ENCODE results near the gene SMIM21. TPM values are rescaled to one million over a fixed set of nuclear protein-coding genes. Genes with fewer than 3 reads are reported as not detected.

The SMIM21 gene
- total RNA-seq, 2 donors from 2014 or later = not detected

- ATAC-seq (no peak), DNase-seq (no peak)
- intact Hi-C loops (cut with DNase I, micrococcal nuclease) = no loop called here
Observed at GRCh38 chr18:75433098-75433497, 5.6 kb upstream of the SMIM21 start.

- intact Hi-C loops (cut with DNase I, micrococcal nuclease) = no loop called here
- ATAC-seq = no peak
Observed at GRCh38 chr18:75429975-75430374, 2.5 kb upstream of the SMIM21 start.

DNA sequence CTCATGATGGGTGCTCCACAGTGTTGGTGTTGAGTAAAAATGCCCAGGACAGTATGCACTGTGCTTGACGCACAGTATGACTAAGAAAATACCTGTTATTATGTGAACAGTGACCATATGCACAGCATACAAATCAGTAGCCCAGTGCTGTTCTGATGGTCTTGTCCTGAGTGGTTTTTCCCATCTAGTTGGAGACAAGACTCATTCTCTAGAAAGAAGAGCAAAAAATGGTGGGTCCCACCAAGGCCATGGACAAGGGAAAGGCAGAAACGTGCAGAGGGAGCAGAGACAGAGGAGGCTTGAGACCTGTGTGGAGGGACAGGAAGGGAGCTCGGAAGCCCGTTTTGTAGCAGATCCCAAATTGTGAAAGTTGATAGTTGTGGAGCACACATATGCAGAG, 987 bp upstream of the SMIM21 start:
- intact Hi-C loops (cut with DNase I, micrococcal nuclease) = no loop called here
- DNase-seq (no peak), ATAC-seq (no peak)

More at GRCh38 chr18:75429975-75430374, 2.5 kb upstream of the SMIM21 start:
- DNase-seq = no peak

DNA sequence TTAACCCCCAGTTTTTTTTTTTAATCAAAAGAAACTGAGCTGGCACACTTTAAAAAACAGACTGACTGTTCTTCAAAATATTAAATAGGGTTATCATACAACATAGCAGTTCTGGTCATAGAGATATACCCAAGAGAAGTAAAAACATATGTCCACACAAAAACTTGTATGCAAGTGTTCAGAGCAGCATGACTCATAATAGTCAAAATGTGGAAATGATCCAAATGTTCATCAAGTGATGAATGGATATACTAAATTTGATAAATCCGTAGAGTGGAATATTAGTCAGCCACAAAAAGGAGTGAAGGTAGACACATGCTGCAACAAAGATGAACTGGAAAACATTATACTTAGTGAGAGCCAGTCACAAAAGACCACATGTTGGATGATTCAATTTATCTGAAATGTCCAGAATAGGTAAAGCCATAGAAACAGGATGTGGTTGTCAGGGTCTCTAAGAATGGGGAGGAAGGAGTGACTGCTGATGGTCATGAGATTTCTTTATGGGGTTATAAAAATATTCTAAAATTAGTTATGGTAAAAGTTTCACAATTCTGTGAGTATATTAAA, 5.1 kb downstream of the SMIM21 start:
- ATAC-seq (no peak), DNase-seq (no peak)
- intact Hi-C loops (cut with DNase I, micrococcal nuclease) = no loop called here

DNA sequence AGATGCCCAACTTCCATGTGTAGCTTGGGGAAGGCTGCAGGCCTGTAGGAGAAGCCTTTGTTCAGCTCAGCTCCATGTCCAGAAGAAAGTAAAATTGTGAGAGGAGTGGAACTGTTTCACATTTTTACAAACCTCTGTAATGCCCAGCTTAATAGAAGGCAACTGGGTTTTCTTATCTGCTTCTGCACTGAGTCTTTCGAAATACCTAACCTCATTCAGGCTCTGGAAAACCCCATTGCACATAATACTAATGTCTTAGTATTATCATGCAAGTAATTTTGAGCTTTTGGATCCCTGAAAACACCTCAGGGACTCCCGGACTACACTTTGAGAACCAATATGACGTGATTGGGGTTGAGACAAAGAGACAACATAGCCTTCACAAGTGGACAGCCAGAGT, 5.8 kb downstream of the SMIM21 start:
- intact Hi-C loops (cut with DNase I, micrococcal nuclease) = no loop called here
- ATAC-seq (no peak), DNase-seq (no peak)

DNA sequence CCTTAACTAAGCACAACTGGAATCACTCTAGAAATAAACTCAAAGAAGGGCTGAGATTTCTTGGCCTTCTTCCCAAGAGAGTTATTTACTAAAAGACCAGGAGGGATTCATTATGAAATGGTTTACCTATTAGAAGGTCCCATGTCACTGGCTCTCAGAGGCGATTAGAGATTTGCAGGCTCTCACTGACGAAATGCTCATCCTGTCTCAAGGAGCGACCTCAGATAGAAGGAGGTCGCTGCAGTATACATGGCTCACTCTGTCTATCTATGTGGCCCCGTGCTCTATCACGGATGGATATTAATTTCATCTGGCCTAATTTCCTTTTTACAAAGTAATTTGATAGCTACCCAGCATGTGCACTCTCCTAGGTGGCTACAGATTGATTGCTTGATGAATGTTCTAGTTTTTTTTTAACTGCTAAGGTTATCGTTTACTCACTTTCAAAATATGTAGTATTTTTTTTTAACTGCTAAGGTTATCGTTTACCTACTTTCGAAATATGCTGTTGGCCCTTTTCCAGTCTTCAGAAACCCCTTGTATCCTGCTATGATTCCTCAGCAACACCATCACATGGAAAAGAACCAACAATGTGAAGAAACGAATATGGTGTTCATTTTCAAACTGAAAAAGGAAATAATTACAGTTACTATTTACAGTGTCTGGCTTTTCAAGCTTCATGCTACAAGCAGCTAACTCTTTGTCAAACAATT, 9.1 kb downstream of the SMIM21 start:
- intact Hi-C loops (cut with DNase I, micrococcal nuclease) = no loop called here
- ATAC-seq (no peak), DNase-seq (no peak)

DNA sequence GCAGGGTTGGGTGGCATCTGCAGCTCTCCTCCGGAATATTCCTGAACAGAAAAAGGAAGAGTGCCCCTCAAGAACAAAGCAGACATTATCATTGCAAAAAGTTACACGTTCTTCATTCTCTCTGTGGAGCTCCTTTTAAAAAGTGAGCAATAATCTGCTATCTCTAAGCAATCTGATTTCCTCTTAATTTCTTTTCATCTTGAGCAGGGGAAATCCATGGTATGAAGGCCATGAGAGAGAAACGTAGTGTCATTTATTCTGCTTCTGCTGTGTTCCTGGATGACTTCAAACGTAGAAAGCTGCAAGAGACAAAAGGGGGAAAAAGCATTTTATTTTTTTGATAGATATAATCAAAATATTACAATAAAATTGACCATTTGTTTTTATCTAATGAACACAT, 16.9 kb downstream of the SMIM21 start:
- intact Hi-C loops (cut with DNase I, micrococcal nuclease) = no loop called here
- no peak for DNase-seq
- ATAC-seq = no peak

- intact Hi-C loops (cut with DNase I, micrococcal nuclease) = no loop called here
- ATAC-seq (no peak), DNase-seq (no peak)
Observed at GRCh38 chr18:75409806-75410205, 17.7 kb downstream of the SMIM21 start.

GRCh38 chr18:75408554-75409506, 18.7 kb downstream of the SMIM21 start:
- DNase-seq (no peak), ATAC-seq (no peak)
- intact Hi-C loops (cut with DNase I, micrococcal nuclease) = no loop called here

DNA sequence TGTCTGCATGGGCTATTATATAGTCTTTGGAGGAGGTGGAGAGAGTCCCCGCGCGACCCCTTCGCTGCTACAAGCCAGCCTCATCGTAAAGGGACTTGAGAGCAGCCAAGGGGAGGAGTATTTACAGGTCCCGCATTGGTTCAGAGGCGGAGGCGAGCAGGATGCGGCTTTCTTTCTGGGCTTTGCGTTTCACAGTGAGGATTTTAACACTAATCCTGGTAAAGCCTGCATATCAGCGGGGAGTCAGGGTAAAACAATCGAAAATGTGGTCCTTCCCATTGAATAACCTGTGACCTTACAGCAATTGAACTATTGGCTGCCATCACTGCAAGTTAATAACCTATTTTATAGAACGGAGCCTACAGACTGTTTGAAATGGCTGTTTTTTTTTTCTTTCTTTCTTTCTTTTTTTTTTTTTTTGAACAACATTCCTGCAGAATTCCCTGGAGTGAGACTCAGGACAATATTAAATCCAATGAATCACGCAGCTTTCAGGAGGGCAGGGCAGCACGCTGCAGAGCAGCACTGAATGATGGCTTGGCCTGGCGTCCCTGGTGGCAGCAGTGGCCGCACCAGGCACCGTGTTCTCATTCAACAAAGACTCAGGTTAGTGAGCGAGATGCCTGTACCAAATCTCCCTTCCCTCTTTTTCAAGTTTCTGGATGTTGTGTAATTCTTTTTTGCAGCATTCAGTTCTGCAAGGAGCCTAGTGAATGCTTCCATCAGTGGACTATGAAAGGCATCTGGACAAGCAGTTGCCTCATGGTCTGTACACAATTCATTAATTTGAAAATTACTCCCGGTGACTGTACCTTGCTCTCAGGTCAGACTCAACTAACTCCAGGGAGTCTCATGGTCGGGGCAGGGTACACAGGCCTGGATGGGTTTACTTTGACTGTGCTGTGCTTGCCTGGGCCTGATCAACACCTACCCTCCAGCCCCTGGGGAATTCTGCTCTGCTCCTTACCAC, 19.8 kb downstream of the SMIM21 start:
- DNase-seq = no peak
- no peak for ATAC-seq
- intact Hi-C loops (cut with DNase I, micrococcal nuclease) = no loop called here

DNA sequence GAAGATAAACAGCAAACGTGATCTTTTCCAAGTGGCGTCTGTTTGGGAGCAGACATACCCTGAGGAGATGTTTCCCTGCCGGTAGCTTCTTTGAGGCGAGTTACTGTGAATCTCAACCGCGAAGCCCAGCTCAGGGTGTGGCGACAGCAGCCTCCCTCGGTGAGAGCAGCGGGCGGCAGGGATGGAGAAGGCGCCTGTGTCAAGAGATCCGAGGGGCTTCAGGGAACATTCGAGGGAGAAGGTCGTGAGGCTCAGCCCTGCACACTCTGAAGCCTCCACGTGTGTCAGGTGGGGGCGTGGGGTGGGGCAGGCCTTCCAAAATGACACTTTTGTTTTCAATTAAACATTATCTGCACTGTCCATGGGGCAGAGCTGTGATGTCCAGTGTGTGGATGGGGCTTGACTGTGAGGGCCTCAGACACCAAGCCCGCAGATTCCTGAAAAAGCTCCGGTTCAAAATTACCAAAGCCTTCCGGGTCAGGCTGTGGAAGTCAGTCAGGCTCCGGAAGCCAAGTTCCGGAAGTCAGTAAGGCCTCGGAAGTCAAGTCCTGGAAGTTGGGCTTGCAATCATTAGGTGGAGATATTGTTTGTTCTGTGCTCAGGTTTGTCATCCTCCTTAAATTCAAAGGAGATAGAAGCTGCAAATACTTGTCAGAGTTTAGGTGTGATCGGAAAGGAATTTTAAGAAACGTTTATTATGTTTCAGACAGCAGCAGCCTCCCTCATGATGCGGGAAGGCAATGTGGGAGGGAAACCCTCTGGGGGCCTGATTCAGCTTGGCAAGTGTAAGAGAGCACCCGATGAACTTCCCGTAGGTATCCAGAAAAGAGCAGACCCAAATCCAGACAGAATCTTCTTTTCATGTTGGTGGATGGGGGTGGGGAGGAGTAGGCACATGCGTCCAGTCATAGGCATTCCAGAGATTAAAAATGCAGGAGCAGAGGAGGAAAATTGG, 20.7 kb downstream of the SMIM21 start:
- DNase-seq (no peak), ATAC-seq (no peak)
- intact Hi-C loops (cut with DNase I, micrococcal nuclease) = no loop called here

- ATAC-seq (no peak), DNase-seq (no peak)
- intact Hi-C loops (cut with DNase I, micrococcal nuclease) = no loop called here
Observed at GRCh38 chr18:75405351-75405750, 22.2 kb downstream of the SMIM21 start.

DNA sequence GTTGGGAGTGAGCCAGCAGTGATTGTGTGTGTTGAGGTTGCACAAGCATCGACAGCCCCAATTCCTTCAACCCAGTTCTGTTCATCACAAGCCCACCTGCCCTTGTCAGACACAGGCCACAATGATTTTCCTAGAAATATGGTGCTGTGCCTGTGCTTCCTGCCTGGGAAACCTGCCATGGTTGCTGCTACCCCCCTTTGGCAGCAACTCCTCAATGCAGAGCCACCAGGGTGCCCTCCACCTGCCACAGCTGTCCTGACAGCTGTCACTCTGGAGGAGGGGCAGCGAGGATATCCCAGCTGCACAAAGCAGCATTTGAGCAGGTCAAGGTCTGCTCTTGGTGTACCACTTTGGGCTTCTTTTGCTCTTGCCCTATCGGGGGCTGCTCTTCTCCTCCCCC, 27.1 kb downstream of the SMIM21 start:
- intact Hi-C loops (cut with DNase I, micrococcal nuclease) = no loop called here
- DNase-seq = no peak
- no peak for ATAC-seq

GRCh38 chr18:75395137-75395536, 32.4 kb downstream of the SMIM21 start:
- DNase-seq = no peak
- intact Hi-C loops (cut with DNase I, micrococcal nuclease) = no loop called here
- no peak for ATAC-seq

GRCh38 chr18:75393721-75394120, 33.8 kb downstream of the SMIM21 start:
- no peak for DNase-seq
- intact Hi-C loops (cut with DNase I, micrococcal nuclease) = no loop called here
- no peak for ATAC-seq

DNA sequence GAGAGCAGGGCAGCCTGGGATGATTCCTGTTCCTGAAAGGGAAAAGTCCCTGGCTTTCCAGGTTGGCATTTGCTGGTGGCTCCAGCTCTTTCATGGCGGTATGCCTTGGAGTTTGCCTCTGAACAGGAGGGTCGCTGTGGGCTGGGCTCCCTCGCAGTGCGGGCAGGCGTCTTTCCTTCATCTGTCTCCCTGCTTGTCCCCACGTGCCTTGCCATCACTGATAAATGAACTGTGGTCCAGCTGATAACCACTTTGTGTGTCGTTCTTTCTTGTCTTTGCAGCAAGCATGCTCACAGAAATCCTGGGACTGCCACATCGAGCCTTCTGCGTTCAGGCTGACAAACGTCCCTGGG, 35.3 kb downstream of the SMIM21 start:
- intact Hi-C loops (cut with DNase I, micrococcal nuclease) = no loop called here
- ATAC-seq = no peak
- no peak for DNase-seq

DNA sequence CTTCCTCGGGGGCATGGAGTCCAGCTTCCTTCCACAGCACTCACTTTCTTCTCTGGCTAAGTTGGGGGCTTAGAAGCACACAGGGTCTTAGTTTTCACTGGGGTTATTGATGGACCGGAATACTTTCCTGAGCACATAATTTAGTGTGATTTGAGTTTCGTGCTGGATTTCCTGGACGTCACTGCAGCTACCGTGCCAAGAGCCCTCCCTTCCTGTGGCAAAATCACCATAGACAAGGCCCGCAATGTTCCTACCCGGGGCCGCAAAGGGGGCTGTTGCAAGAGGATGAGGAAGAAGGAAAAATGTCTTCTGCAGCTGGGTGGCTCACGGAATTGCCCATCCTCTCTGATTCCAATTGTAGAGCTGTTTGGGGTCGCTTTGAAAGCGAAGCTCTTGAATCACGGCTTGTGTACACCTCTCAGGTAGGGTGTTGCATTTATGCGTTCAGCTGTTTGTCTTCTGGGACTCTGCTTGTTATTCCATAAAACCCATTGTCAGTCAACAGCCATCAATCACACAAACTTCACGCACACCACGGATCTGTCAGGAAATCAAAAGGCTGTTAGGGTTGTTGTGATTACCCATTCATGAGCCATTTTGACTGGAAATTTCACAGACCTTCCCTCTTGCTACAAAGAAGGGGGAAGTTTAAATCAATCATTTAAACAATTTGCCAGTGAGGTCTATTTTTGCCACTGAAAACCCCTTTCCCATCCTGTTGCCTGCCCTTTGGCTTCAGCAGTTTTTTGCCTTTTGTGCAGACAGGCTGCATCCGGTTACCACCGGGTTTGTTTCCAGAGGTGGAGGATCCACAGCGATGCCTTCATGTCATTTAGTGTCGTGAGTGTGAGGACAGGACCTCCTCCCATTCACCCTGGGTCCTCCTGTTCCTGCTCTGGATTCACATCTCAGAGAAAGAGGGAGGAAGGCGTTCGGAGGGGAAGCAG, 36.0 kb downstream of the SMIM21 start:
- DNase-seq = no peak
- intact Hi-C loops (cut with DNase I, micrococcal nuclease) = no loop called here
- no peak for ATAC-seq

Data from left colon (tissue), 2 donors.